ENCODE results near the gene IFT80. TPM values are rescaled to one million over a fixed set of nuclear protein-coding genes. Genes with fewer than 3 reads are reported as not detected.

The IFT80 gene
- 11.1 to 14.2 TPM (median 13.3 TPM) in 5 replicates for total RNA-seq (2022; extraction: Qiagen RNA extraction)

DNA sequence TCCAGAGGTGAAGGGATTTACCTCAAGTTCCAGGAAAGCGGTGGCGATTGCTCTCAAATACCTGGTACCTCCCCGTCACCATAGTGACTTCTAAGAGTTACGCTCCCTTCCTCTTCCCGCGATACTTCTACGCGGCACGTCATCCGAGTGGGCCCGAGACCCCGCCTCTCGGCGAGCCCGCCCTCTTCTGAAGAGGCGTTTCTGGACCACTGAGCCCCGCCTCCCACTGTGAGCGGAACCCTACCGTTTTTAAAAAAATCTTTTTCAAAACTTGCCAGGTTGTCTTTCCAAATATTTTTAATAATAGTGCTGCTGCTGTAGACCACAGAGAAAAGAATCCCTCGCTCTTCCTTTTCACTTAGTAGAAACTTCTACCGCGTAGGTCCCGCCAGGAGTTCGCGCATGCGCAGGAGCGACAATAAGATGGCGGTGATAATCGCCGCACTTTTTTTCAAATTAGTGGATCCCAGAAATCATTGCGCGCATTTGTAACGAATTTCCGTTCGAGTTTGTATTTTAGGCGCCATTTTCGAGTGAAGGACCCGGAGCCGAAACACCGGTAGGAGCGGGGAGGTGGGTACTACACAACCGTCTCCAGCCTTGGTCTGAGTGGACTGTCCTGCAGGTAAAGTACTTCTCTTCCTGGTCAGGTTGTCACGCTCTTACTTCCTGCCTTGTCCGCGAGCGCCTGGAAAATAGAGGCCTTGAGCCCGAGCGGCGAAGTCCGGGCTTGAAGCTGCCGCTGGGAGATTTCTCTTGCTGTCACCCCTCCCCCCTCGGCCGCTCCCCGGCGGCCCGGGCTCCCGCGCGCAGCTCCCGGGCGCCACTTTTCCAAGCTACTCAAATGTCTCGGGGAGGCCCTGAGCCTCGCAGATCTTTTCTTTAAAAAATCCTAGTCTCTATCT, at the start of gene IFT80, which contains the start of gene SMC4:
IFT80 (minus strand) TSS at position 101 of the 905 bp plus-strand sequence. CDS start 14,625 bp downstream, outside the sequence.
SMC4 (plus strand) TSS at position 526 of the 905 bp plus-strand sequence. CDS start 1,177 bp downstream, outside the sequence.

DNA sequence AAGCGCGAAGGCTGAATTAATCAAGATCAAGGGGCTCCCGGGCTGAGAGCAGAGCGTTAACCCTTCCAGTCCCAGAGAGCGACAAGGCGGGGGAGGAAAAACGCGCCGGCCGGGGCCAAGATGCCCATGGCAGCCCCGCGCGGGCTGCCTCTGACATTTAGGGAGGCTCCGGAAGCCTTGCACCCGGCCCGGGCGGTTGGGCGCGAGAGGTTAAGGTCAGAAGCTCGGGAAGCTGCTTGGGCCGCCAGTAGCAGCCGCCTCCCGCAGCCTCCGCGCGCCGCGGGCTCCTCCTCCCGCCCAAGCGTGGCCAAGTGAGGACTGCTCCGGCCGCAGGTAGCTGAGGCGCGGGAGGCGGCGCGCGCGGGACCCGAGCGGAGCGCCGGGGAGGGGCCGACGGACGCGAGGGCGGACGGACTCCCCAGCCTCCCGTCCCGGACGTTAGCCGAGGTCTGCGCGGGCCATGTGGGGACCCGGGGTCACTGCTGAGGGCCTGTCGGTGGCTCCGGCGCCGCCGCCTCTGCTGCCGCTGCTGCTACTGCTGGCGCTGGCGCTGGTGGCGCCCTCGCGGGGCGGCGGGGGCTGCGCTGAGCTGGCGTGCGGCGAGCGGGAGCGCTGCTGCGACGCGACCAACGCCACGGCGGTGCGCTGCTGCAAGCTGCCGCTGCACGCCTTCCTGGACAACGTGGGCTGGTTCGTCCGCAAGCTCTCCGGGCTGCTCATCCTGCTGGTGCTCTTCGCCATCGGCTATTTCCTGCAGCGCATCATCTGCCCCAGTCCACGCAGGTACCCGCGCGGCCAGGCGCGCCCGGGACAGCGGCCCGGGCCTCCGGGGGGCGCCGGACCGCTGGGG, 173.6 kb downstream of the IFT80 start, which contains the start of gene C3orf80:
C3orf80 (plus strand) TSS at position 247 of the 850 bp plus-strand sequence; CDS start at position 461, 214 bp downstream.

Other genes with a start within 250 kb of the IFT80 start
- 0.79 to 1.1 TPM (median 0.96 TPM) in 5 replicates for gene C3orf80, start 173.8 kb downstream of the IFT80 start, total RNA-seq (2022; extraction: Qiagen RNA extraction)
- 77.4 to 131 TPM (median 104 TPM) in 5 replicates for gene SMC4, start 425 bp upstream of the IFT80 start, total RNA-seq (2022; extraction: Qiagen RNA extraction)
- gene TRIM59, start 50.6 kb upstream of the IFT80 start, total RNA-seq (2022; extraction: Qiagen RNA extraction), result 7.9 to 10.7 TPM (median 8.7 TPM) in 5 replicates
- 28.6 to 42.2 TPM (median 38.7 TPM) in 5 replicates for gene KPNA4, start 166.3 kb upstream of the IFT80 start, total RNA-seq (2022; extraction: Qiagen RNA extraction)

Data from A549 treated with dexamethasone at 1 μM for 4 hours (cell line).